ENCODE results near the gene FNDC3B.

FNDC3B gene

GRCh38 chr3:172438186-172438585 lies 398.8 kb downstream of the FNDC3B start:
- DNase-seq: no peak

GRCh38 chr3:172441581-172441980 lies 402.2 kb downstream of the FNDC3B start:
- no peak for DNase-seq

- no peak for DNase-seq
These were observed 403.2 kb downstream of the FNDC3B start for GRCh38 chr3:172442606-172443005.

GRCh38 chr3:172444821-172445220 lies 405.4 kb downstream of the FNDC3B start:
- no peak for DNase-seq

- no peak for DNase-seq
These were observed 406.8 kb downstream of the FNDC3B start for GRCh38 chr3:172446198-172446597.

GRCh38 chr3:172447611-172448579 lies 408.5 kb downstream of the FNDC3B start, which contains the start of gene GHSR:
GHSR (minus strand) TSS chr3:172448456; CDS start chr3:172448413, 43 bp downstream.
- DNase-seq: no peak

GRCh38 chr3:172448661-172449465 lies 409.5 kb downstream of the FNDC3B start:
- no peak for DNase-seq

GRCh38 chr3:172449466-172450149 lies 410.2 kb downstream of the FNDC3B start:
- DNase-seq: no peak

All from NCI-H526 treated with DMSO at 0.1 percent for 48 hours (cell line).